Skeletal muscle cell (primary cell): ENCODE measurements around the gene PDK2.

Experiments
- DNase-seq: peaks from one replicate; pipeline ENCODE4 v3.0.0-alpha.2; 2010; ENCODE audit warnings: low read depth
- H3K4me3 ChIP-seq: 2 replicates; pipeline ENCODE4 v1.5.1; 2011; ENCODE audit warnings: low read depth, mild to moderate bottlenecking, control low read depth, low read length, moderate library complexity

The PDK2 gene

GRCh38 chr17:50097455-50097854, 2.3 kb downstream of the PDK2 start:
- no peak for DNase-seq

DNA sequence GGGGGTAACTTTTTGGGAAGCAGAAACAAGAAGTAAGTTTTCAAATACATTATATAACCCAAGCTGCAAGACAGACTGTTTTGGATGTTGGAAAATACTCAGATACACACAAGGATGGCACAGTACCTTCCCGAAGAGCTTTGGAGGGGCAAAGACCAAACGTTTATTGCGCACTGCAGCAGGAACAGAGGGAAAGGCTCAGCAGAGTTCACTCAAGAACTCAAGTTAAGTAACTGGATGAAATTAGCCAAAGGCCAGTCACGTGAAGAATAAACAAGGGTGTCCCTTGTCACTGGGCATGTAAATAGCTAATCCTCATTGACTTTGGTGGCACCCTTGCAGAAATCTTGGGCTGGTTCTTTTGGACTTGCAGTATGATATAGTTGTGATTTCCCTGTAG, 2.8 kb downstream of the PDK2 start:
- no peak for DNase-seq
- no peak overlapping the region for H3K4me3 ChIP-seq

More at GRCh38 chr17:50097455-50097854, 2.3 kb downstream of the PDK2 start:
- H3K4me3 ChIP-seq, result no peak overlapping the region

GRCh38 chr17:50098583-50098982, 3.4 kb downstream of the PDK2 start:
- H3K4me3 ChIP-seq, result no peak overlapping the region
- no peak for DNase-seq

GRCh38 chr17:50099003-50099402, 3.9 kb downstream of the PDK2 start:
- H3K4me3 ChIP-seq, result no peak overlapping the region
- no peak for DNase-seq

DNA sequence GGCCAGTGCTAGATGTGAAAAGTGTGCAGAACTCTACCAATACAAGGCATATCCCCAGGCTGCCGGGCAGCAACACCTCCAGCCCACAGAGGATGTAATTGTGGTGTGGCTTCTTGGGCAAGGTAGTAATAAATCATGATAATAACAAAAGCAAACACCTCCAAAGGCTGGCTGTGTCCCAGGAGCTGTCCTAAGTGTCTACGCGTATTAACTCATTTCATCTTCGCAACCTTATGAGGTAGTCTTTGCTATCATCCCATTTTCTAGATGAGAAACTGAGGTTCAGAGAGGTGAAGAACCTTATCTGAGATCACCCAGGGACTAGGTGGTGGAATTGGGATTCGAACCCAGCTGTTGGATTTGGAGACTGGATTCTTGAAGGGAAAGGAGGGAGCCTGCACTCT, 5.3 kb downstream of the PDK2 start:
- no peak overlapping the region for H3K4me3 ChIP-seq
- DNase-seq, result no peak

GRCh38 chr17:50100921-50101345, 5.8 kb downstream of the PDK2 start:
- H3K4me3 ChIP-seq, result no peak overlapping the region

GRCh38 chr17:50101346-50102163, 6.4 kb downstream of the PDK2 start:
- no peak for DNase-seq
- H3K4me3 ChIP-seq, result no peak overlapping the region

More at GRCh38 chr17:50100921-50101345, 5.8 kb downstream of the PDK2 start:
- DNase-seq, result no peak

DNA sequence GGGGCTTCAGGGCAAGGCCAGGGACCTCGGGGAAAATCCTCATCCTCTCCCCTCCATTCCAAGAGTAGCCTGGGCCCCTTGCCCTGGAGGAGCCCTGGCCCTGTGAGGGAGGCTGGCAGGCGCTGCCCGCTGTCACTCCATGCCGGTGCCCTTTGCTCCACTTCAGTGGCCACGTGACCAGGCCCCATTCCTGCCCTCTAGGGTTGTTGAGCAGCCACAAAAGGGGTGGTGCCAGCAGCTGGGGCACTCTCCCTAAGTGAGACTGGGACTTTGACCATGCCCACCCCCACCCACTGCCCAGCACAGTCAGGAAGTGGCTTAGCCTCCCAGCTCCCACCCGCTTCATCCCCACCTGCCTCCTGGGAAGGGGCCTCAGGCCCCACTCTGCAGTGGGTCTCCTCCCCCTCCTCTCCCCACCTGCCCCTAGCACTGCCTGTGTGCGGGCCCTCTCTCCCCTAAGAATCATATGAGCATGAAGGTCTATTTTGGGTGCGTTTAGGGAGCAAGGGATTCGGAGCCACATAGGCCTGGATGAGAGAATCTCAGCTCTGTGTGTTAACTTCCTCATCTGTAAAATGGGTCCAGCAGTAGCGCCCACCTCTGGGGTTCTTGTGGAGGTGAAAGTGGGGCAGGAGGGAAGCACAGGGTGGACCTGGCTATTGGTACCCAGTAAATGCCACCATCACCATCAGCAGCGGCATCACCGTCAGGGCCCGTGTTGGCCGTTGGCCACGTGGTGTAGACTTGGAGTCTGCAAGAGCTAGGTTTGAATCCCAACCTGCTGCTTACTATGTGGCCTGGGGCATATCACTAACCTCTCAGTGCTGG, 7.2 kb downstream of the PDK2 start:
- H3K4me3 ChIP-seq, result no peak overlapping the region

DNA sequence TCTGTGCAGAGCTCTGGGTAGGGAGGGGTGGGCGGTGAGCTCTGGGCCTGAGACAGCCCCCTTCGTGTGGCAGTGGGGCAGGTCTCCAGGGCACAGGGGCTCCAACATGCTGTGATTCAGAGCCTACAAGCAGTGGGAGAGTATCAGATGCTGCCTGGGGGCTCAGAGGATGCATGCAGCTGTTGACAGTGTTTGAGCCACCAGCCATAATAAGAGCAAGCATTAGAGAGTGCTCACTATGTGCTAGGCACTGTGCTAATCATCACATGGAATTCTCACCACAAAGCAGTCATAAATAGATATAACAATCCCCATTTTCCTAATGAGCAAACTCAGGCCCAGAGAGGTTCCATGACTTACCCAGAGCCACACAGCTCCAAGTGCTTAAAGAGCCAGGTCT, 8.1 kb downstream of the PDK2 start:
- DNase-seq, result no peak
- no peak overlapping the region for H3K4me3 ChIP-seq

More for the DNA sequence above, 7.2 kb downstream of the PDK2 start:
- no peak for DNase-seq

GRCh38 chr17:50103941-50104340, 8.8 kb downstream of the PDK2 start:
- H3K4me3 ChIP-seq, result no peak overlapping the region
- no peak for DNase-seq

DNA sequence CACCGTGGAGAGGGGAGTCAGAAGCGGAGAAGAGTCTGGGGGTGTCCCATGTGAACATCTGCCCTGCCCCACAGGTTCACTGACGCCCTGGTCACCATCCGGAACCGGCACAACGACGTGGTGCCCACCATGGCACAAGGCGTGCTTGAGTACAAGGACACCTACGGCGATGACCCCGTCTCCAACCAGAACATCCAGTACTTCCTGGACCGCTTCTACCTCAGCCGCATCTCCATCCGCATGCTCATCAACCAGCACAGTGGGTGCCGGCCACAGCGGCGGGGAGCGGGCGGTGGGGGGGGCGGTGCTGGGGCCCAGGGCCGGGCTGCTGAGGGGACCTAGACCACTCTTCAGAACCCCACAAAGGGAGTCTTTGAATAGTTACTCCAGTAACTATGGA, 10.7 kb downstream of the PDK2 start:
- H3K4me3 ChIP-seq, result no peak overlapping the region
- DNase-seq, result no peak

- no peak overlapping the region for H3K4me3 ChIP-seq
Observed at GRCh38 chr17:50106393-50107131, 11.4 kb downstream of the PDK2 start.

GRCh38 chr17:50107790-50108414, 12.8 kb downstream of the PDK2 start:
- DNase-seq, result no peak
- H3K4me3 ChIP-seq, result no peak overlapping the region

More at GRCh38 chr17:50106393-50107131, 11.4 kb downstream of the PDK2 start:
- DNase-seq, result no peak

DNA sequence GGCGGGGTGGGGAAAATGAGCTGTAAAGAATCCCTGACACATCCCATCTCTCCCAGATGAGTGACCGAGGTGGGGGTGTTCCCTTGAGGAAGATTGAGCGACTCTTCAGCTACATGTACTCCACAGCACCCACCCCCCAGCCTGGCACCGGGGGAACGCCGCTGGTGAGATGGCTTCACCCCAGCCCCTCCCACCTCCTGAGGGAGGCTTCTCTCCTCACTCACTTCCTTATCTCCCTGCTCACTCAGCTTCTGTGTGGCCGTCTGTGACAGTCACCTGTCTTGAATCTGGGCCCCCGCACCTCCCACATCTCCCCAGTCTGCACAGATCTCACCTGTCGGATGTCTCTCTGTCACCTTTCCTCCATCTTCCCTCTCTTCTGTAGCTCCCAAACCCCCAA, 13.4 kb downstream of the PDK2 start:
- H3K4me3 ChIP-seq, result no peak overlapping the region
- no peak for DNase-seq

DNA sequence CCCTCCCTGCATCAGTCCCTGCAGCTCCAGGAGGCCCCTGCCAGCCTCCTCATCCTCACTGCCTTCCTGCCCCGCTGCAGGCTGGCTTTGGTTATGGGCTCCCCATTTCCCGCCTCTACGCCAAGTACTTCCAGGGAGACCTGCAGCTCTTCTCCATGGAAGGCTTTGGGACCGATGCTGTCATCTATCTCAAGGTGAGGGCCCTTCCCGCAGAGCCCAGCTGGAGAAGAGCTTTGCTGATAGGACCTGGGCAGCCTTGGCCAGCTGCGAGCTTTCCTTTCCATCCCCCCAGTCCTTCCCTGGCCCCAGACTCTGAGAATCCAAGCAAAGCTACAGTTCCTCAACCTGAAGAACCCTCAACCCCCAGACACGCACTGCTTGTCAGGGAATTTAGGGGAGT, 14.1 kb downstream of the PDK2 start:
- DNase-seq, result no peak
- no peak overlapping the region for H3K4me3 ChIP-seq

DNA sequence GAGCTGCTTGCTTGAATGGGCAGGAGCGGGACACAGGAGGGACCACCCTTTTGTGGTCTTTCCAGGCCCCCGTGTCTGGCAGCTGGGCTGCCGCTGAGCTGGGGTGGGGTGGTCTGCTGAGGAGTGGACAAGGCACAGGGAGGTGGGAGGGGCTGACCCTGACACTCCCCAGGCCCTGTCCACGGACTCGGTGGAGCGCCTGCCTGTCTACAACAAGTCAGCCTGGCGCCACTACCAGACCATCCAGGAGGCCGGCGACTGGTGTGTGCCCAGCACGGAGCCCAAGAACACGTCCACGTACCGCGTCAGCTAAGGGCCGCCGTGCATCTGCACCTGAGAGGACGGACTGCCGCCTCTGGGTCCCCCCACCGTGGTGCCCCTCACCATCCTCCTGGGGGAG, 14.6 kb downstream of the PDK2 start:
- no peak for DNase-seq
- H3K4me3 ChIP-seq, result no peak overlapping the region

- no peak overlapping the region for H3K4me3 ChIP-seq
- no peak for DNase-seq
Observed at GRCh38 chr17:50110591-50111349, 15.6 kb downstream of the PDK2 start.

DNA sequence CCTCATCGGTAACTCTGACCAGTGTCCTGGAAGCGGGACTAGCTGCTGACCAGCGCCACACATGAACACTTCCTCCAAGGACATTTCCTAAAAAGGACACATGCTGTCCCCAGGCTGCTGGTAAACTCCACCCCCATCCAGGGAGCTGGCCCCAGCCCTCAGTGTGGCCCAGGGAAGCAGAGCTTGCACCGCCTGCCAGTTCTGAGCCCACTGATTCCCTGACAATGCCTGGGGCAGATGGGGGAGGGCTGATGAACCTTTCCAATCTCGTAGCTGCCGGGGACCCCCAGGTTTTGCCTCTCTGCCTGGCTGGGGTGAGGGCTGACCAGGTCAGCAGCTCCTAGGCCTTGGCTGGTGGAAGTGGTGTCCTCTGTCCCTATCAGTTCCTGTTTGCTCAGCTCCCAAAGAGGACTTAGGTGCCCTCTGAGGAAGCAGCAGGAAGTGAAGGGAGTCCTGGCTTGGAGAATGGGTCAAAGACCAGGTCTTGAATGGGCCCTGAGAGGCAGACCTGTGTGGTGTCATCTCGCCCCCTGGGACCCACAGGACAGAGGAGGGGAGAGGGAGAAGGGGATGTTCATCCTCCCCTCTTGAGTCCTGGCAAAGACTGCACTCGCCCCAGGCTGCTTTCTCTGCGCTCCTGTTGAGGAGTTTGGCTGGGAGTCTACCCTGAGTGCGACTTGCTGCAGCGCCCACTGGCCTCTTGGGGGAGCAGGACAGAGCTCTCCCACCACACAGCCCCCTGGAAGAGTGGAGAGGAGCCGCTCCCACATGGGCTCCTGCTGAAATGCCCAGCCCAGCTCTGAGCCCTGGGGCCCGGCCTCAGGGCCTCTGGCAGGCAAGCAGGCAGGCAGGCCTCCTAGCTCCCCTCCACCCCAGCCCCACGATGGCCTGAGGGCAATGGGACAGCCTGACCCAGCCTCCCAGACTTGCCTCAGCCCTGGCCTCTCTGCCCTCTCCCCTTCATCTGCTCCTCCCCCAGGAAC, 16.8 kb downstream of the PDK2 start:
- no peak for DNase-seq
- no peak overlapping the region for H3K4me3 ChIP-seq
